ENCODE results near the gene EBF3.

DNA sequence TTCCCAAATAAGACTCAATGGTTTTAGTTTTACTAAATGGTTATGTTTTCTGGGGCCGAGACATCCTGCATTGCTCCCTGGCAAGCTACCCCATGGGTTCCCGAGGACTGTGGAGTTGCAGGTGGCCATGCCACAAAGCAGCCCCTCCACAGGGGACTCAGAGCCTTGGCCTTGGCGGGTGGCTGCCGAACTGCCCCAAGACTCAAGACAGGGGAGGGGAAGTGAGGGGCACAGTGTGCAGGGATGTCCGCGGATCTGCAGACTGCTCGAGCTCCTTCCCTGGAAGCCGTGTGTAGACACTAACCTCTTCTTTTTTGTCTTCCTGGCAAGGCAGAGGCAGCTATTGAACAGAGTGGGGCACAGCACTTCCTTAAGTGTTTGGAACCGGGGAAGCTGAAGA, 154.6 kb downstream of the EBF3 start:
- TF ChIP-seq EZH2 (IDR thresholded peaks at IDR 0.05) (no peak), POLR2AphosphoS5 (IDR thresholded peaks at IDR 0.05; ENCODE audit: borderline replicate concordance, low read depth, low read length) (no peak)
